Caco-2 (cell line): Measurements from ENCODE around the gene MRPL51. TPM values are rescaled to one million over a fixed set of nuclear protein-coding genes. Genes with fewer than 3 reads are reported as not detected.

Experiments
- BruUV-seq: library from RNA; stranded (reverse); fragments of 400-500 nt; replicated peaks from 2 replicates; lab custom pipeline; 2021; lab: Mats Ljungman, UMichigan
- CTCF ChIA-PET: fragments of 300-600 bp; sonication (Branson Sonifier 250); formaldehyde crosslinking; loops from one replicate; lab custom pipeline; 2022; ENCODE audit warnings: antibody characterized with exemption; lab: Charles Lee
- POLR2A ChIA-PET: fragments of 300-600 bp; sonication (Branson Sonifier 250); formaldehyde crosslinking; loops from one replicate; lab custom pipeline; 2022; ENCODE audit warnings: antibody characterized with exemption; lab: Charles Lee
- DNase-seq, 2 experiments: peaks; one replicate each; pipeline versions ENCODE4 v3.0.0 to v3.0.0-alpha.2; 2020 to 2022
- H3K27me3 ChIP-seq: replicated peaks from 2 replicates; pipeline ENCODE4 v1.6.0; 2011; ENCODE audit warnings: low read length; ENCODE audit not compliant: control insufficient read depth, insufficient read depth
- H3K36me3 ChIP-seq: 2 replicates; pipeline ENCODE4 v1.5.1; 2011; ENCODE audit warnings: low read length; ENCODE audit not compliant: control insufficient read depth, insufficient read depth
- H3K4me1 ChIP-seq: fragments of 250-450 bp; sonication (Bioruptor Pico); 2 replicates; pipeline ENCODE4 v1.5.1; 2020; ENCODE audit warnings: mild to moderate bottlenecking
- H3K4me3 ChIP-seq: 2 replicates; pipeline ENCODE4 v1.5.1; 2011; ENCODE audit warnings: low read depth, mild to moderate bottlenecking, control low read depth, low read length
- H3K9me3 ChIP-seq: fragments of 250-450 bp; sonication (Bioruptor Pico); 2 replicates; pipeline ENCODE4 v1.5.1; 2020; ENCODE audit warnings: mild to moderate bottlenecking, moderate library complexity
- H3K27ac Mint-ChIP-seq: one replicate; pipeline ENCODE4 v1.8.0; 2022; ENCODE audit warnings: mixed read lengths; ENCODE audit not compliant: unreplicated experiment
- H3K27me3 Mint-ChIP-seq: one replicate; pipeline ENCODE4 v1.8.0; 2022; ENCODE audit warnings: mixed read lengths; ENCODE audit not compliant: insufficient read depth, unreplicated experiment
- H3K36me3 Mint-ChIP-seq: one replicate; pipeline ENCODE4 v1.8.0; 2022; ENCODE audit warnings: mild to moderate bottlenecking, mixed read lengths; ENCODE audit not compliant: insufficient read depth, unreplicated experiment
- H3K4me1 Mint-ChIP-seq: one replicate; pipeline ENCODE4 v1.8.0; 2022; ENCODE audit warnings: low read depth, mixed read lengths; ENCODE audit not compliant: unreplicated experiment
- H3K4me3 Mint-ChIP-seq: one replicate; pipeline ENCODE4 v1.8.0; 2022; ENCODE audit warnings: mild to moderate bottlenecking, moderate library complexity, mixed read lengths; ENCODE audit not compliant: unreplicated experiment
- H3K9me3 Mint-ChIP-seq: one replicate; pipeline ENCODE4 v1.8.0; 2022; ENCODE audit warnings: mixed read lengths; ENCODE audit not compliant: unreplicated experiment
- CTCF ChIP-seq, 2 experiments: fragments of 200-600 bp in 1 of 2; IDR thresholded peaks; 1 replicate in 1 of 2; 2 replicates in 1 of 2; pipeline versions ENCODE4 v1.5.1 to v1.8.0; 2011 to 2022; ENCODE audit warnings: antibody characterized with exemption in 1 of 2, control low read depth in 1 of 2, inconsistent platforms in 1 of 2, low read depth in 1 of 2, low read length in 1 of 2, mild to moderate bottlenecking in 1 of 2, moderate library complexity in 1 of 2; ENCODE audit not compliant: insufficient read depth in 1 of 2, severe bottlenecking in 1 of 2, unreplicated experiment in 1 of 2
- intact Hi-C: fragments of 100-400 bp; cut with micrococcal nuclease; formaldehyde crosslinking; loops from one replicate; pipeline ENCODE4 v1.10.0; 2022; ENCODE audit not compliant: unreplicated experiment
- total RNA-seq: library from RNA; stranded (reverse); gene quantifications from 2 replicates; pipeline ENCODE4 v1.2.3, GENCODE V29; 2022

Gene MRPL51
- total RNA-seq, 1 experiment from 2014 or later: 456 TPM

GRCh38 chr12:6539314-6539682 lies 46.2 kb upstream of the MRPL51 start:
- no peak for DNase-seq
- Mint-ChIP-seq H3K9me3 (no peaks in the 10 kb centered on the region), H3K27ac (peak overlapping the region; percentile 97), H3K4me3 (peak overlapping the region; percentile 71), H3K4me1 (peaks cover 42% of the 10 kb centered on the region), H3K36me3 (peaks cover 74% of the 10 kb centered on the region), H3K27me3 (no peaks in the 10 kb centered on the region)
- H3K4me1 ChIP-seq: peaks cover 31% of the 10 kb centered on the region
- TF ChIP-seq CTCF (IDR thresholded peaks at IDR 0.05; ENCODE audit: insufficient read depth in 1 of 2, low read depth in 1 of 2, low read length in 1 of 2, severe bottlenecking in 1 of 2, unreplicated experiment in 1 of 2): no peak
- no peaks in the 10 kb centered on the region for H3K9me3 ChIP-seq
- ChIA-PET POLR2A (interaction anchor here (0.5 to 2.6 kb wide), 7 partner anchors 11 to 229 kb away, joined by 3 to 6 read pairs (median 4); partner anchors contain the start of genes MRPL51, NOP2, PLEKHG6 and VAMP1), CTCF (interaction anchor here (0.9 to 2.5 kb wide), 7 partner anchors 10 to 159 kb away, joined by 3 to 17 read pairs (median 11); partner anchors contain the start of gene ZNF384)
- H3K4me3 ChIP-seq: no peak overlapping the region
- BruUV-seq: no TSS peak
- intact Hi-C loops: no loop called here
- H3K27me3 ChIP-seq: no peaks in the 10 kb centered on the region
- peaks cover 16% of the 10 kb centered on the region for H3K36me3 ChIP-seq

DNA sequence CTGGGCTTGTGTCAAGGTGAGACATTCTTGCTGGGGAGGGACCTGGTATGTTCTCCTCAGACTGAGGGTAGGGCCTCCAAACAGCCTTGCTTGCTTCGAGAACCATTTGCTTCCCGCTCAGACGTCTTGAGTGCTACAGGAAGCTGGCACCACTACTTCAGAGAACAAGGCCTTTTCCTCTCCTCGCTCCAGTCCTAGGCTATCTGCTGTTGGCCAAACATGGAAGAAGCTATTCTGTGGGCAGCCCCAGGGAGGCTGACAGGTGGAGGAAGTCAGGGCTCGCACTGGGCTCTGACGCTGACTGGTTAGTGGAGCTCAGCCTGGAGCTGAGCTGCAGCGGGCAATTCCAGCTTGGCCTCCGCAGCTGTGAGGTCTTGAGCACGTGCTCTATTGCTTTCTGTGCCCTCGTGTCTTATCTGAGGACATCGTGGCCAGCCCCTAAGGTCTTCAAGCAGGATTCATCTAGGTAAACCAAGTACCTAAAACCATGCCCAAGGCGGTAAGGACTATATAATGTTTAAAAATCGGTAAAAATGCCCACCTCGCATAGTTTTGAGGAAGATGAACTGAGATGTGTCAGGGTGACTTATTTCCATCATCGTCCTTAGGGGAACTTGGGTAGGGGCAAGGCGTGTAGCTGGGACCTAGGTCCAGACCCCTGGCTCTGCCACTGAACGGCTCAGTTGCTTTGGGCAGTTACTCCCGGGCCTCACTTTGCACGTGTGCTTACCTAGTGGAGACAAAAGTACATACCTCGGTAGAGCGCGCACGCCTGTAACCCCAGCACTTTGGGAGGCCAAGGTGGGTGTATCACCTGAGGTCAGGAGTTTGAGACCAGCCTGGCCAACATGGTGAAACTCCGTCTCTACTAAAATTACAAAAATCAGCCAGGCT lies 45.6 kb upstream of the MRPL51 start:
- no peak for TF ChIP-seq CTCF (IDR thresholded peaks at IDR 0.05; ENCODE audit: insufficient read depth in 1 of 2, low read depth in 1 of 2, low read length in 1 of 2, severe bottlenecking in 1 of 2, unreplicated experiment in 1 of 2)
- no peak overlapping the region for H3K4me3 ChIP-seq
- peaks cover 16% of the 10 kb centered on the region for H3K36me3 ChIP-seq
- H3K4me1 Mint-ChIP-seq: peaks cover 42% of the 10 kb centered on the region
- intact Hi-C loops: loop anchor here (1.0 kb wide), 1 partner anchor 115 kb away; no protein-coding TSS in a partner anchor
- H3K36me3 Mint-ChIP-seq: peaks cover 80% of the 10 kb centered on the region
- H3K4me3 Mint-ChIP-seq: no peak overlapping the region
- POLR2A ChIA-PET: interaction anchor here (0.7 to 2.6 kb wide), 8 partner anchors 10 to 174 kb away, joined by 3 to 8 read pairs (median 5); partner anchors contain the start of genes MRPL51, VAMP1 and ZNF384
- BruUV-seq: no TSS peak
- DNase-seq: peak in 1 of 2 experiments; percentile 68
- H3K27me3 ChIP-seq: no peaks in the 10 kb centered on the region
- H3K9me3 ChIP-seq: no peaks in the 10 kb centered on the region
- CTCF ChIA-PET: interaction anchor here (0.5 to 2.5 kb wide), 19 partner anchors 10 to 212 kb away, joined by 3 to 17 read pairs (median 4); partner anchors contain the start of genes NOP2 and ZNF384
- no peaks in the 10 kb centered on the region for H3K27me3 Mint-ChIP-seq
- no peaks in the 10 kb centered on the region for H3K9me3 Mint-ChIP-seq
- peak overlapping the region; percentile 97 for H3K27ac Mint-ChIP-seq
- H3K4me1 ChIP-seq: peaks cover 31% of the 10 kb centered on the region
